Measurements from ENCODE around the gene XXYLT1. TPM values are rescaled to one million over a fixed set of nuclear protein-coding genes. Genes with fewer than 3 reads are reported as not detected.

Gene XXYLT1
- total and polyA plus RNA-seq, 2 of the 8 experiments (the other 6 are each of a cell fraction or from before 2014, with no cell fraction given) = 18.9 to 23.8 TPM

- no peak overlapping the region for H3K14ac ChIP-seq (ENCODE audit: insufficient read length)
- no peak overlapping the region for H2AFZ ChIP-seq (ENCODE audit: low read length)
- FAIRE-seq (no peak), DNase-seq (ENCODE audit: low read depth in 1 of 2, low spot score in 2 of 2) (no peak)
- no peak overlapping the region for H3K4me2 ChIP-seq (ENCODE audit: insufficient read depth in 1 of 2, low read depth in 2 of 2, low read length in 2 of 2)
- no peak overlapping the region for H3K56ac ChIP-seq (replicated peaks; ENCODE audit: insufficient read length, low read depth, low read length)
- peaks cover 0 to 2% of the 10 kb centered on the region in 2 experiments for H4K20me1 ChIP-seq (replicated peaks in 1 of 2; ENCODE audit: control insufficient read depth in 1 of 2, insufficient read depth in 2 of 2, low read length in 2 of 2)
- H2AK5ac ChIP-seq (ENCODE audit: low read depth, low read length) = no peak overlapping the region
- peaks cover 0 to 4% (median under 1%) of the 10 kb centered on the region in 4 experiments; a peak in 1 of 8 replicates for H3K36me3 ChIP-seq (ENCODE audit: control insufficient read depth in 2 of 4, insufficient read depth in 4 of 4, low read length in 3 of 4)
- H3K79me1 ChIP-seq (ENCODE audit: low read depth, low read length) = no peaks in the 10 kb centered on the region; the same call in 1 of the 2 replicates
- H3K4me1 ChIP-seq (replicated peaks in 1 of 4; ENCODE audit: control insufficient read depth in 3 of 4, insufficient read depth in 4 of 4, low read length in 3 of 4) = peaks cover 0 to 4% (median under 1%) of the 10 kb centered on the region in 4 experiments; a peak in 3 of 7 replicates
- H3K27me3 ChIP-seq (replicated peaks in 1 of 4; ENCODE audit: control insufficient read depth in 3 of 4, extremely low read depth in 1 of 4, insufficient read depth in 3 of 4, low read length in 3 of 4) = no peaks in the 10 kb centered on the region
- 90% methylated on average over 19 of the region's 19 CpGs; no CpG with 5 or more reads in 1 of the 2 experiments for WGBS, 2 experiments (ENCODE audit: extremely low coverage in 1 of 2, insufficient coverage in 1 of 2, insufficient read length in 1 of 2, insufficient replicate concordance in 2 of 2, low coverage in 1 of 2, low lambda C conversion rate in 2 of 2, missing lambda C conversion rate in 1 of 2)
- POLR2A ChIA-PET (ENCODE audit: partially characterized antibody) = no interaction called here
- H2BK20ac ChIP-seq (ENCODE audit: low read length) = no peak overlapping the region
- no peak overlapping the region for H3K18ac ChIP-seq (ENCODE audit: extremely low read depth, low read length)
- no peak overlapping the region for H4K91ac ChIP-seq (replicated peaks; ENCODE audit: insufficient read length, low read length)
- H2BK12ac ChIP-seq (ENCODE audit: low read depth, low read length) = no peak overlapping the region
- CTCF ChIA-PET (ENCODE audit: partially characterized antibody) = interaction anchor here (1.3 to 2.5 kb wide), 4 partner anchors 9 to 390 kb away, joined by 3 to 7 read pairs (median 4); no protein-coding TSS in a partner anchor
- no peak overlapping the region for H3K4ac ChIP-seq (replicated peaks; ENCODE audit: insufficient read length, low read depth, low read length)
- H3K23me2 ChIP-seq (ENCODE audit: low read depth, low read length) = no peaks in the 10 kb centered on the region
- no peaks in the 10 kb centered on the region for H3K9me3 ChIP-seq (ENCODE audit: insufficient read depth in 2 of 2, low read depth in 1 of 2, low read length in 1 of 2)
- no peak overlapping the region for H3K23ac ChIP-seq (ENCODE audit: insufficient read length)
- no peak overlapping the region for H4K5ac ChIP-seq (ENCODE audit: insufficient read length, low read depth, low read length)
- no peak overlapping the region for H2BK15ac ChIP-seq (ENCODE audit: low read length)
- H2BK120ac ChIP-seq (replicated peaks; ENCODE audit: low read depth, low read length) = no peak overlapping the region
- H3K4me3 ChIP-seq (ENCODE audit: extremely low read depth in 1 of 4, insufficient read depth in 2 of 4, low read depth in 3 of 4, low read length in 4 of 4) = no peak overlapping the region
- no peaks in the 10 kb centered on the region for H3K79me2 ChIP-seq (ENCODE audit: control insufficient read depth in 1 of 2, insufficient read depth in 2 of 2, low read length in 2 of 2)
- no peak overlapping the region for H2BK5ac ChIP-seq (ENCODE audit: low read depth, low read length)
- H3K27ac ChIP-seq (ENCODE audit: low read depth, low read length) = no peak overlapping the region
- H4K8ac ChIP-seq (ENCODE audit: extremely low read depth, insufficient read depth, low read length) = peak overlapping the region; percentile 11; the same call in 1 of the 2 replicates
- no peak overlapping the region for H3K9ac ChIP-seq (replicated peaks in 1 of 4; ENCODE audit: extremely low read depth in 1 of 4, low read depth in 3 of 4, low read length in 3 of 4)
- TF ChIP-seq HDAC2 (IDR thresholded peaks at IDR 0.05; ENCODE audit: borderline replicate concordance in 1 of 2, low read depth in 2 of 2, low read length in 2 of 2) (no peak), RAD21 (IDR thresholded peaks at IDR 0.05 in 1 of 2, conservative IDR thresholded peaks at IDR 0.05 in 1 of 2; ENCODE audit: low read depth in 2 of 2, low read length in 2 of 2) (no peak), CHD2 (IDR thresholded peaks at IDR 0.05; ENCODE audit: low read length) (no peak), EP300 (IDR thresholded peaks at IDR 0.05; ENCODE audit: borderline replicate concordance in 1 of 2, low read depth in 2 of 2, low read length in 2 of 2) (no peak), ATF3 (IDR thresholded peaks at IDR 0.05; ENCODE audit: insufficient read depth, low read depth, low read length) (no peak), CBX5 (IDR thresholded peaks at IDR 0.05; ENCODE audit: low read depth, low read length) (no peak), HDAC6 (IDR thresholded peaks at IDR 0.05; ENCODE audit: low read depth, low read length) (no peak), ZNF274 (IDR thresholded peaks at IDR 0.05; ENCODE audit: borderline replicate concordance, extremely low read depth, low read length) (no peak), SAP30 (IDR thresholded peaks at IDR 0.05; ENCODE audit: insufficient read depth, insufficient replicate concordance, low read length) (no peak), CTBP2 (IDR thresholded peaks at IDR 0.05; ENCODE audit: borderline replicate concordance, insufficient read depth, insufficient read length, low read length) (no peak), POU5F1 (IDR thresholded peaks at IDR 0.05; ENCODE audit: low read depth, low read length) (no peak)
These were observed 197.9 kb downstream of the XXYLT1 start for GRCh38 chr3:195072916-195073564.
